MM.1S (cell line): ENCODE data around the gene ATP2B2.

Experiments used
- CTCF ChIP-seq: fragments of 300-600 bp; sonication (generic); IDR thresholded peaks from 2 replicates; pipeline ENCODE4 v1.5.1; 2016; ENCODE audit warnings: antibody characterized with exemption, low read length, mixed read lengths
- EZH2 ChIP-seq: fragments of 300-600 bp; sonication (generic); optimal IDR thresholded peaks from 2 replicates; pipeline ENCODE3; 2017; ENCODE audit warnings: low read depth, mild to moderate bottlenecking, antibody characterized with exemption, low read length, mixed read lengths

GRCh38 chr3:10547413-10547812, 42.0 kb upstream of the ATP2B2 start:
- TF ChIP-seq CTCF (no peak), EZH2 (no peak)
